HFFc6 (cell line): ENCODE data around the gene TREX2. TPM values are rescaled to one million over a fixed set of nuclear protein-coding genes. Genes with fewer than 3 reads are reported as not detected.

Experiments
- DNase-seq: peaks from one replicate; pipeline ENCODE4 v3.0.0-alpha.2; 2018
- H3K27ac Mint-ChIP-seq: 2 replicates; pipeline ENCODE4 v1.8.0; 2020; ENCODE audit warnings: mild to moderate bottlenecking, mixed read lengths
- H3K27me3 Mint-ChIP-seq: 2 replicates; pipeline ENCODE4 v1.8.0; 2021; ENCODE audit warnings: mild to moderate bottlenecking, moderate library complexity, mixed read lengths; ENCODE audit not compliant: insufficient read depth
- H3K36me3 Mint-ChIP-seq: 2 replicates; pipeline ENCODE4 v1.8.0; 2021; ENCODE audit warnings: low read depth, mixed read lengths
- H3K4me1 Mint-ChIP-seq: 2 replicates; pipeline ENCODE4 v1.8.0; 2020; ENCODE audit warnings: low read depth, mixed read lengths
- H3K4me3 Mint-ChIP-seq: 2 replicates; pipeline ENCODE4 v1.8.0; 2020; ENCODE audit warnings: mild to moderate bottlenecking, moderate library complexity, mixed read lengths
- H3K9me3 Mint-ChIP-seq: 2 replicates; pipeline ENCODE4 v1.8.0; 2020; ENCODE audit warnings: mild to moderate bottlenecking, mixed read lengths
- total RNA-seq, 6 experiments: library from RNA; stranded (reverse); fragmentation: NEBNext Ultra II Directional; extraction: Animal tissue kit (Norgen Biotek cat#: 25700); gene quantifications; 2 replicates in 1 of 6; 3 replicates in 5 of 6; pipeline ENCODE4 v1.2.3, GENCODE V29; 2021
- TF ChIP-seq, protein P1 (sequence below): fragments of 200-600 bp; sonication (generic); IDR thresholded peaks from 2 replicates; pipeline ENCODE4 v1.5.0; 2021; ENCODE audit warnings: antibody characterized with exemption, mild to moderate bottlenecking

Gene TREX2
- total RNA-seq, 6 experiments from 2014 or later, result 0.33 to 0.99 (median 0.69) TPM

DNA sequence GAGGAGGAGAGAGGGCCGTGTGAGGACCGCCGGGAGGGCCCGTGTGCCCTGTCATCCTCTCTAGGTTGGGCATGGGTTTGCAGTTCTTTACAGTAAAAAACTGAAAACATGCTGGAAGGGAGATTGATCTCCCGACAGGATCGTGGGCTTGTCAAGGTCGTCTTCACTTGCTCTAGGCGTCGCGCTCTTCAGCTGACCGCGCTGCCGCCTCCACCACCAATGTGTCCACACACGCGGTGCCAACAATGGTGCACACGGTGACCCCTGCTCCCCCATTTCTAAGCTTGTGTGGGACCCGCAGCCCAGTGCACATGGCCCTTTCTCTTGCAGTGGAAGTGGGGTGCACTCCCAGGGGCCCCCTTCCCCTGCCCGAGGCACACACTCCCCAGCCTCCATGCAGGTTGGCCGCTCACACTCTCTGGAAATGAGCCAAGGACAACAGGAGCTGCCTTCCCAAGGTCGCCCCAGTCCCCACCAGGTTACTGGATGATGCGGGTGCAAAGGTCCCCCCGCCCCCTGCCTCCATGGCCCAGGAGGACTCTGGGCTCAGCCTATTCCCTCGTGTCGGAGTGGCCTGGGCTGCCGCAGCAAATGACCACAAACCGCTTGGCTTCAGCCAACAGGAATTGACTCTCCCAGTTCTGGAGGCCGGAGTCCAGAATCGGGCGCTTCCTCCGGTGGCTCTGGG, 36.3 kb downstream of the TREX2 start:
- Mint-ChIP-seq H3K27ac (no peak overlapping the region), H3K4me3 (no peak overlapping the region), H3K27me3 (peaks cover 23% of the 10 kb centered on the region)

GRCh38 chrX:153408871-153409351, 36.9 kb downstream of the TREX2 start:
- no peak for DNase-seq
- H3K27me3 Mint-ChIP-seq, result peaks cover 23% of the 10 kb centered on the region
- H3K9me3 Mint-ChIP-seq, result no peaks in the 10 kb centered on the region
- H3K36me3 Mint-ChIP-seq, result no peaks in the 10 kb centered on the region
- no peak overlapping the region for H3K4me3 Mint-ChIP-seq
- no peak overlapping the region for H3K27ac Mint-ChIP-seq
- TF ChIP-seq, protein P1, sequence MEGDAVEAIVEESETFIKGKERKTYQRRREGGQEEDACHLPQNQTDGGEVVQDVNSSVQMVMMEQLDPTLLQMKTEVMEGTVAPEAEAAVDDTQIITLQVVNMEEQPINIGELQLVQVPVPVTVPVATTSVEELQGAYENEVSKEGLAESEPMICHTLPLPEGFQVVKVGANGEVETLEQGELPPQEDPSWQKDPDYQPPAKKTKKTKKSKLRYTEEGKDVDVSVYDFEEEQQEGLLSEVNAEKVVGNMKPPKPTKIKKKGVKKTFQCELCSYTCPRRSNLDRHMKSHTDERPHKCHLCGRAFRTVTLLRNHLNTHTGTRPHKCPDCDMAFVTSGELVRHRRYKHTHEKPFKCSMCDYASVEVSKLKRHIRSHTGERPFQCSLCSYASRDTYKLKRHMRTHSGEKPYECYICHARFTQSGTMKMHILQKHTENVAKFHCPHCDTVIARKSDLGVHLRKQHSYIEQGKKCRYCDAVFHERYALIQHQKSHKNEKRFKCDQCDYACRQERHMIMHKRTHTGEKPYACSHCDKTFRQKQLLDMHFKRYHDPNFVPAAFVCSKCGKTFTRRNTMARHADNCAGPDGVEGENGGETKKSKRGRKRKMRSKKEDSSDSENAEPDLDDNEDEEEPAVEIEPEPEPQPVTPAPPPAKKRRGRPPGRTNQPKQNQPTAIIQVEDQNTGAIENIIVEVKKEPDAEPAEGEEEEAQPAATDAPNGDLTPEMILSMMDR, result no peak
- H3K4me1 Mint-ChIP-seq, result no peaks in the 10 kb centered on the region; the same call in 1 of the 2 replicates

More for the DNA sequence above, 36.3 kb downstream of the TREX2 start:
- H3K36me3 Mint-ChIP-seq, result no peaks in the 10 kb centered on the region
- no peaks in the 10 kb centered on the region for H3K9me3 Mint-ChIP-seq
- TF ChIP-seq, protein P1, result no peak
- H3K4me1 Mint-ChIP-seq, result no peaks in the 10 kb centered on the region; the same call in 1 of the 2 replicates
- DNase-seq, result no peak

DNA sequence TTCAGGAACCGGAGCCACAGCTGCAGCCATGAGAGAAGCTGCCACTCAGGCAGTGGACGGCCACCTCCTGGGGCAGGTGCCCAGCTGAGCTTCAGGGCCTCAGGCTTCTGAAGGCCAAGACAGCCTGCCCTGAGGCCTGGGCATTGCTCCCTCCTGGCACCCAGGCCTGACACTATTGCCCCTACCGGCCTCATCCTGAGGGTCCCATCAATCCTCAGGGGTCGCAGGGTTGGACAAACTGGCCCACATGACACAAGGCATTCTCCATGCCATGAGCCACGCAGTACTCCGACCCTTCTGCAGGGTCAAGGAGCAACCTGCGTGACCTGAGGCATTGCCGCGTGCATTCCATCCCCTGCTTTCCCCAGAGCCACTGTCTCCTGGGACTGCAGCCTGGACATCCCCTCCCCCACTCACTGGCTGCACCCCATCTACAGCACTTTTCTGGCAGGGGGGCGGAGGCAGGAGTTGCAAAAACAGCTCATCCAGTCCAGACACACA, 37.6 kb downstream of the TREX2 start:
- DNase-seq, result no peak
- H3K4me1 Mint-ChIP-seq, result no peaks in the 10 kb centered on the region; the same call in 1 of the 2 replicates
- H3K9me3 Mint-ChIP-seq, result no peaks in the 10 kb centered on the region
- H3K36me3 Mint-ChIP-seq, result no peaks in the 10 kb centered on the region
- H3K4me3 Mint-ChIP-seq, result no peak overlapping the region
- H3K27ac Mint-ChIP-seq, result no peak overlapping the region
- TF ChIP-seq, protein P1, result no peak
- peaks cover 26% of the 10 kb centered on the region for H3K27me3 Mint-ChIP-seq

DNA sequence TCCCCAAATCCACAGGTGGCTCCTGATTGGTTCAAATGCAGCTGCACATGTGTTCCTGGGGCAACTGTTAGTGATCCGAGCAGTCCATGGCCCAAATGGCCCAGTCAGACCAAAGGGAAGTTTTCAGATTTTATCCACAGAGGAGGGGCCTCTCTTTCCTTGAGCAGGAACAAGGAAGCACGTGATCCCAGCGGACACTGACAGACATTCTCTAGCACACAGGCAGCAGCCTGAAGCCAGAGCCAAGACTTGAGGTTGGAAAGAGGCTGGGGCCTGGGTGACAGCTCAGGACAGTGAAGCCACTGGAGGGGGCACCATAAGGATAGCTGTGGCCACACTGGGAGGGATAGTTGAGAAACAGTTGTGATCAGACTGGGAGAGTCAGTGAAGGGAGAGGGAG, 38.1 kb downstream of the TREX2 start:
- H3K4me3 Mint-ChIP-seq, result no peak overlapping the region
- H3K4me1 Mint-ChIP-seq, result no peaks in the 10 kb centered on the region; the same call in 1 of the 2 replicates

GRCh38 chrX:153406903-153407302, 39.0 kb downstream of the TREX2 start:
- Mint-ChIP-seq H3K27ac (no peak overlapping the region), H3K36me3 (no peaks in the 10 kb centered on the region), H3K9me3 (no peaks in the 10 kb centered on the region), H3K4me1 (no peaks in the 10 kb centered on the region; the same call in 1 of the 2 replicates), H3K4me3 (no peak overlapping the region), H3K27me3 (peaks cover 24% of the 10 kb centered on the region)
- no peak for DNase-seq
- TF ChIP-seq, protein P1, result no peak

More for the DNA sequence above, 38.1 kb downstream of the TREX2 start:
- Mint-ChIP-seq H3K9me3 (no peaks in the 10 kb centered on the region), H3K36me3 (no peaks in the 10 kb centered on the region), H3K27ac (no peak overlapping the region), H3K27me3 (peaks cover 29% of the 10 kb centered on the region)
- TF ChIP-seq, protein P1, result no peak
- no peak for DNase-seq
